OCI-LY3 (cell line): Measurements from ENCODE around the gene CXCL1.

Source experiments
- H2AFZ ChIP-seq: fragments of 200-600, 300-600 bp; shearing (Covaris generic); 2 replicates; pipeline ENCODE4 v1.6.0; 2014; ENCODE audit warnings: antibody characterized with exemption, low read depth, low read length
- H3K27ac ChIP-seq: fragments of 200-600, 300-600 bp; sonication (generic); 2 replicates; pipeline ENCODE4 v1.5.1; 2014; ENCODE audit warnings: mild to moderate bottlenecking, low read length, moderate library complexity, mixed read lengths
- H3K27me3 ChIP-seq: fragments of 200-600, 300-600 bp; sonication (generic); 2 replicates; pipeline ENCODE4 v1.6.1; 2014; ENCODE audit warnings: low read depth, low read length, mixed read lengths
- H3K36me3 ChIP-seq: fragments of 200-600, 300-600 bp; sonication (generic); replicated peaks from 2 replicates; pipeline ENCODE3; 2014; ENCODE audit warnings: low read depth, low read length, mixed read lengths
- H3K4me1 ChIP-seq: fragments of 300-600, 200-600 bp; sonication (generic); 2 replicates; pipeline ENCODE4 v1.6.1; 2014; ENCODE audit warnings: low read length, mixed read lengths
- H3K4me2 ChIP-seq: fragments of 200-600, 300-600 bp; sonication (generic); 2 replicates; pipeline ENCODE4 v1.6.1; 2014; ENCODE audit warnings: low read length, mixed read lengths
- H3K4me3 ChIP-seq: fragments of 300-600, 200-600 bp; sonication (generic); 2 replicates; pipeline ENCODE4 v1.5.1; 2014; ENCODE audit warnings: antibody characterized with exemption, mild to moderate bottlenecking, low read length, moderate library complexity
- H3K79me2 ChIP-seq: fragments of 300-600, 200-600 bp; shearing (Covaris generic); 2 replicates; pipeline ENCODE4 v1.6.1; 2014; ENCODE audit warnings: mild to moderate bottlenecking, low read length, mixed read lengths
- H3K9ac ChIP-seq: fragments of 300-600, 200-600 bp; shearing (Covaris generic); 2 replicates; pipeline ENCODE4 v1.6.0; 2014; ENCODE audit warnings: mild to moderate bottlenecking, low read length, moderate library complexity
- H3K9me3 ChIP-seq: fragments of 200-600, 300-600 bp; shearing (Covaris generic); 2 replicates; pipeline ENCODE4 v1.6.1; 2014; ENCODE audit warnings: low read length, mixed read lengths; ENCODE audit not compliant: insufficient read depth
- H4K20me1 ChIP-seq: fragments of 200-600, 300-600 bp; sonication (generic); 2 replicates; pipeline ENCODE4 v1.6.1; 2016; ENCODE audit warnings: low read length, mixed read lengths; ENCODE audit not compliant: insufficient read depth
- CTCF ChIP-seq: fragments of 200-600, 300-600 bp; sonication (generic); IDR thresholded peaks from 2 replicates; pipeline ENCODE4 v1.5.1; 2014; ENCODE audit warnings: antibody characterized with exemption, low read length, low read depth
- EZH2phosphoT487 ChIP-seq: fragments of 200-600 bp; shearing (Covaris generic); IDR thresholded peaks from 2 replicates; pipeline ENCODE4 v1.6.1; 2018; ENCODE audit warnings: antibody characterized with exemption, mixed run types, low read depth

CXCL1 gene

GRCh38 chr4:73823760-73824159 lies 45.4 kb upstream of the CXCL1 start:
- Histone ChIP-seq H3K36me3 (no peaks in the 10 kb centered on the region), H3K9me3 (peaks cover 9% of the 10 kb centered on the region), H3K79me2 (no peaks in the 10 kb centered on the region), H3K9ac (no peak overlapping the region), H3K4me1 (no peaks in the 10 kb centered on the region), H3K4me3 (no peak overlapping the region), H3K4me2 (no peak overlapping the region), H4K20me1 (no peaks in the 10 kb centered on the region), H3K27me3 (no peaks in the 10 kb centered on the region), H2AFZ (no peak overlapping the region), H3K27ac (no peak overlapping the region)
- TF ChIP-seq EZH2phosphoT487: no peak
- no peak for TF ChIP-seq CTCF

GRCh38 chr4:73828956-73829355 lies 40.2 kb upstream of the CXCL1 start:
- no peak overlapping the region for H3K27ac ChIP-seq
- no peak overlapping the region for H3K4me3 ChIP-seq
- no peaks in the 10 kb centered on the region for H3K27me3 ChIP-seq
- H3K4me2 ChIP-seq: no peak overlapping the region
- no peak overlapping the region for H3K9ac ChIP-seq
- no peaks in the 10 kb centered on the region for H4K20me1 ChIP-seq
- H3K79me2 ChIP-seq: no peaks in the 10 kb centered on the region
- H3K4me1 ChIP-seq: no peaks in the 10 kb centered on the region
- no peak overlapping the region for H2AFZ ChIP-seq
- no peaks in the 10 kb centered on the region for H3K36me3 ChIP-seq
- peaks cover 9% of the 10 kb centered on the region for H3K9me3 ChIP-seq
- TF ChIP-seq EZH2phosphoT487 (no peak), CTCF (no peak)

GRCh38 chr4:73831569-73831968 lies 37.6 kb upstream of the CXCL1 start:
- no peaks in the 10 kb centered on the region for H3K4me1 ChIP-seq
- no peak overlapping the region for H2AFZ ChIP-seq
- no peaks in the 10 kb centered on the region for H3K79me2 ChIP-seq
- peaks cover 9% of the 10 kb centered on the region for H3K9me3 ChIP-seq
- H3K4me2 ChIP-seq: no peak overlapping the region
- TF ChIP-seq CTCF (no peak), EZH2phosphoT487 (no peak)
- H4K20me1 ChIP-seq: no peaks in the 10 kb centered on the region
- no peak overlapping the region for H3K27ac ChIP-seq
- H3K4me3 ChIP-seq: no peak overlapping the region
- no peak overlapping the region for H3K9ac ChIP-seq
- H3K36me3 ChIP-seq: no peaks in the 10 kb centered on the region
- no peaks in the 10 kb centered on the region for H3K27me3 ChIP-seq

GRCh38 chr4:73832651-73833237 lies 36.4 kb upstream of the CXCL1 start:
- peaks cover 4% of the 10 kb centered on the region for H3K9me3 ChIP-seq
- no peak overlapping the region for H3K4me2 ChIP-seq
- H3K79me2 ChIP-seq: no peaks in the 10 kb centered on the region
- no peak overlapping the region for H2AFZ ChIP-seq
- H3K27me3 ChIP-seq: no peaks in the 10 kb centered on the region
- H3K4me3 ChIP-seq: no peak overlapping the region
- TF ChIP-seq EZH2phosphoT487: no peak
- no peak for TF ChIP-seq CTCF
- H3K36me3 ChIP-seq: no peaks in the 10 kb centered on the region
- H3K4me1 ChIP-seq: no peaks in the 10 kb centered on the region
- H3K27ac ChIP-seq: no peak overlapping the region
- no peaks in the 10 kb centered on the region for H4K20me1 ChIP-seq
- no peak overlapping the region for H3K9ac ChIP-seq
